Ovary (tissue), 9 donors: Measurements from ENCODE around the gene BRMS1. TPM values are rescaled to one million over a fixed set of nuclear protein-coding genes. Genes with fewer than 3 reads are reported as not detected.
"Not testable (repeated sequence)": the region's sequence is repeated elsewhere in the genome, so short reads cannot be mapped to it uniquely, and the experiment has no call there.

Source experiments
- DNase-seq, 5 donors: peaks; one replicate each; pipeline ENCODE4 v3.0.0-alpha.2; 2019 to 2020
- H3K27ac ChIP-seq, 2 donors: fragments of 200-600 bp; one replicate each; pipeline versions ENCODE4 v1.5.1 to v1.8.0; 2019 to 2022
- H3K27me3 ChIP-seq: fragments of 200-600 bp; one replicate; pipeline ENCODE4 v1.8.0; 2022
- H3K36me3 ChIP-seq: fragments of 200-600 bp; sonication (generic); one replicate; pipeline ENCODE4 v1.5.1; 2019
- H3K4me1 ChIP-seq: one replicate; pipeline ENCODE4 v1.8.1; 2013; ENCODE audit warnings: mild to moderate bottlenecking, moderate library complexity; ENCODE audit not compliant: insufficient read depth
- H3K4me3 ChIP-seq: fragments of 200-600 bp; sonication (generic); one replicate; pipeline ENCODE4 v1.5.1; 2017
- H3K9me3 ChIP-seq, 2 donors: fragments of 200-600 bp in 1 of 2; sonication (generic) in 1 of 2; one replicate each; pipeline versions ENCODE4 v1.5.1 to v1.8.1; 2013 to 2019; ENCODE audit warnings: mild to moderate bottlenecking in 1 of 2, moderate library complexity in 1 of 2
- CTCF ChIP-seq, 3 donors: fragments of 450-650 bp in 2 of 3; fragments of 200-600 bp in 1 of 3; IDR thresholded peaks; one replicate each; pipeline versions ENCODE4 v1.5.1 to v1.8.0; 2016 to 2022; ENCODE audit warnings: antibody characterized with exemption in 3 of 3, mild to moderate bottlenecking in 1 of 3
- EP300 ChIP-seq: sonication (generic); formaldehyde crosslinking; IDR thresholded peaks from one replicate; pipeline ENCODE4 v1.6.1; 2017; ENCODE audit warnings: antibody characterized with exemption
- POLR2A ChIP-seq: fragments of 450-650 bp; IDR thresholded peaks from one replicate; pipeline ENCODE4 v1.6.1; 2017; ENCODE audit warnings: antibody characterized with exemption, mild to moderate bottlenecking, moderate library complexity
- WGBS, 3 donors: extraction: QIAGEN DNeasy Blood & Tissue Kit in 1 of 3; methylation state at CpG; one replicate each; pipeline versions ENCODE4 v1.1.5 to v1.1.7; 2013 to 2017; 5-methylcytosine and 5-hydroxymethylcytosine counted together
- intact Hi-C, 4 donors: fragments of 100-400 bp; cut with DNase I; formaldehyde crosslinking; loops; one replicate each; pipeline versions ENCODE4 v1.11.0 to v1.15.1; 2022 to 2023
- polyA plus RNA-seq, 2 donors: library from polyadenylated mRNA; stranded (reverse); fragments of 200-250 nt in 1 of 2; fragments of 350-450 nt in 1 of 2; fragmentation: Illumina TruSeq in 1 of 2; extraction: RNeasy Lipid Tissue Mini Kit (QIAGEN cat#74804) in 1 of 2; gene quantifications; one replicate each; pipeline ENCODE4 v1.2.3, GENCODE V29; 2013 to 2014
- total RNA-seq, 7 donors: library from RNA; depleted of rRNA in 2 of 7; stranded (reverse); fragments of >200 nt in 2 of 7; fragmentation: NEBNext Ultra II Directional in 3 of 7; extraction: Animal tissue kit (Norgen Biotek cat#: 25700) in 3 of 7; gene quantifications; one replicate each; pipeline versions ENCODE4 v1.1.0 to v1.2.4, GENCODE V29; 2016 to 2023
- donor health status: DM: no; HTN: no; CAD: no; lungs with moderate emphysema.
- donor health status: DM: no; HTN: no; CAD: no.
- donor health status: Bipolar disorder and iron deficiency.
- donor health status: DM: yes; HTN: yes; CAD: no.
- donor health status: DM: no; HTN: no; CAD: no.
- donor health status: DM: yes; HTN: yes; CAD: no.

Gene BRMS1
- total and polyA plus RNA-seq, 9 donors, result 17.5 to 32.2 (median 23.4) TPM

- 1 to 3% (median 1%) methylated on average over 30 to 52 of the region's 52 CpGs for WGBS, 3 donors
- H3K27me3 ChIP-seq, result no peaks in the 10 kb centered on the region
- peaks cover 28% of the 10 kb centered on the region for H3K4me1 ChIP-seq
- no peaks in the 10 kb centered on the region for H3K9me3 ChIP-seq
- intact Hi-C loops, result loop anchor here in 1 of 4 donors (1.0 kb wide), 1 partner anchor 16 kb away; no protein-coding TSS in a partner anchor
- TF ChIP-seq EP300 (no peak), POLR2A (peak; percentile 37), CTCF (IDR thresholded peaks at IDR 0.05) (no peak)
- peak overlapping the region; percentile 78 to 92 for H3K27ac ChIP-seq
- peak overlapping the region; percentile 54 for H3K4me3 ChIP-seq
- peak; percentile 99 to 100 (median 100) for DNase-seq
- H3K36me3 ChIP-seq, result no peaks in the 10 kb centered on the region
Observed at GRCh38 chr11:66312549-66313320, 32.2 kb downstream of the BRMS1 start.

GRCh38 chr11:66311965-66312548, 32.8 kb downstream of the BRMS1 start:
- H3K4me1 ChIP-seq, result peaks cover 21% of the 10 kb centered on the region
- H3K27me3 ChIP-seq, result no peaks in the 10 kb centered on the region
- no peaks in the 10 kb centered on the region for H3K36me3 ChIP-seq
- 0 to 1% (median 0%) methylated on average over 42 to 44 of the region's 44 CpGs for WGBS, 3 donors
- H3K4me3 ChIP-seq, result peak overlapping the region; percentile 54
- no peak for TF ChIP-seq EP300
- TF ChIP-seq CTCF (IDR thresholded peaks at IDR 0.05), result peak; percentile 84 to 99 (median 97)
- TF ChIP-seq POLR2A, result peak; percentile 18
- intact Hi-C loops, result loop anchor here in 3 of 4 donors (1.0 kb wide), 1 partner anchor 16 kb away; no protein-coding TSS in a partner anchor
- DNase-seq, result peak; percentile 93 to 97 (median 95)
- peak overlapping the region; percentile 78 to 92 for H3K27ac ChIP-seq
- no peaks in the 10 kb centered on the region for H3K9me3 ChIP-seq

DNA sequence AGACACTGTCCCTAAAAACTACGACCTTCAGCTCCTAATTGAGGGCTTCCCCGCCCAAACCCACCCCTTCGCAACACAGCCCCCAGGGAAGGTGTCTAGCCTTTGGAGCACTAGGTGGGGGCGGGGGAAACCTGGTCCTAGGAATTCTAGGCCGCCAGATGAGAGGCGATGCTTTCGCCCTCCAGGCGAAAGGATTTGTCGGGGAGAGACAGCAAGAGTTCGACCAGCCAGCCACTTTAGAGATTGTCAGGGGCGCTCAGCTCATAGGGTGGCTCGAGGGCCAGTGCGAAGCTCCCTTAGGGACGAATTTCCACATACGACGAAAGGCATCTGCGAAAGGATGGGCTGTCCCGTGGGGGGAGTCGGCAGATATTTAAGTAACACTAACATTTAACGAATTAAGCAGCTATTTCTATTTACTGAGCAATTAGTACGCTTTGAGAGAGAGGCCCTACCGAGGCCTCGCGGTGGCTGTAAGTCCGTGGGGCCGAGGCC, 33.4 kb downstream of the BRMS1 start:
- DNase-seq, result no peak
- TF ChIP-seq EP300 (no peak), POLR2A (no peak), CTCF (IDR thresholded peaks at IDR 0.05) (no peak)
- whole genome bisulfite sequencing, 3 donors, result 21 to 23% (median 23%) methylated on average over 26 of the region's 26 CpGs
- intact Hi-C loops, result loop anchor here in 2 of 4 donors (1.0 kb wide), 1 partner anchor 17 kb away; no protein-coding TSS in a partner anchor
- H3K27me3 ChIP-seq, result no peaks in the 10 kb centered on the region
- no peaks in the 10 kb centered on the region for H3K36me3 ChIP-seq
- peak overlapping the region; percentile 54 for H3K4me3 ChIP-seq
- H3K27ac ChIP-seq, result peak overlapping the region; percentile 78 to 92
- peaks cover 19% of the 10 kb centered on the region for H3K4me1 ChIP-seq
- no peaks in the 10 kb centered on the region for H3K9me3 ChIP-seq

- H3K27me3 ChIP-seq, H3K9me3 ChIP-seq, H3K4me3 ChIP-seq, H3K36me3 ChIP-seq: not testable (repeated sequence)
- intact Hi-C loops, result loop anchor here in 2 of 4 donors (1.0 kb wide), 1 partner anchor 17 kb away; no protein-coding TSS in a partner anchor
- Histone ChIP-seq H3K4me1 (peaks cover 16% of the 10 kb centered on the region), H3K27ac (peak overlapping the region in 1 of 2 donors; percentile 92)
- 68 to 80% (median 71%) methylated on average over 18 of the region's 18 CpGs for WGBS, 3 donors
- DNase-seq, result peak in 1 of 5 donors; percentile 31
Observed at GRCh38 chr11:66310803-66311440, 34.0 kb downstream of the BRMS1 start.
